CD1c-positive myeloid dendritic cell (primary cell): ENCODE measurements around the gene ZNF428.
"Not testable (repeated sequence)": the region's sequence is repeated elsewhere in the genome, so short reads cannot be mapped to it uniquely, and the experiment has no call there.

Experiments used
- DNase-seq: peaks from one replicate; pipeline ENCODE4 v3.0.0-alpha.2; 2016; ENCODE audit errors: extremely low spot score

Gene ZNF428

DNA sequence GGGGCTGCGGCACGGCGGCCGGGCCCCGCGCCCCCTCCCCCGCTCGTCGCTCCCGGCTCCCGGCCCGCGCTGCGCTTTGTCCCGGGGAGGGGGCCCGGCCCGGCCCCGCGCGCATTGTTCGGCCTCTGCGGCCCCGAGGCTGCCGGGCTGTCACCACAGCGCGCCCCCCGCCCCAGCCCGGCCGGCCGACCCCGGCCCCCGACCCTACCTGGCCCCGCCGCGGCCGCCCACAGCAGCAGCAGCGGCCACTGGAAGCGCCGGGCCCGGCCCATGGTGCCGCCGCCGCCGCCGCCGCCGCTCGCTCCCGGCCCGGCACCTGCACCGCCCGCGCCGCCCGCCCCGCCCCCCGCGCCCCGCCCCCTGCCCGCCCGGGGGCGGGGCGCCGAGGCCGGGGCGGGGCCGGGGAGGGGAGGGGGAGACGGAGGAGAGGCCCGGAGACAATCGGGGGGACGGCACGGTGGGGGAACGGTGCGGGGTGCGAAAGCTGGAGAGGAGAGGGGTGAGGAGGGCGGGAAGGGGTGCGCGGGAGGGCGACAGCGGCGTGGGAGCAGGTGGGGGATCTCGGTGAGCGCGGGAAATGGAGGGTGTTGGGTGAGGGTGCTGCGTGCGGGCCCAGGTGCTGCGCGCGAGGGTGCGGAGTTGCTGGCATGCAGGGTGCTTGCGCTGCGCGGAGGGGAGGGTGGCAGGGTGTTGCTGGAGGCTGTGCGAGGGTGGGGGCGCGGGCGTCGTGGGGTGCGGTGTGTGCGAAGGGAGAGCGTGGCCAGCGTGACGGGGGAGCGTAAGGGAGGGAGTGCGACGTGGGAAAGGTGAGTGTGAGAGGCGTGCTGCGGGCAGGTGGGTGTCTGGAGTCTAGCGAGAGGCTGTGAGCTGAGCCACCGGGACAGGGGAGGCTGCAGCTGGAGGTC lies 20.3 kb upstream of the ZNF428 start, which contains the start of gene CADM4:
Gene CADM4, minus strand, starts transcription at position 332 of the 905 bp plus-strand sequence. Its CDS starts 60 bp downstream, at position 272.
- no peak for DNase-seq

DNA sequence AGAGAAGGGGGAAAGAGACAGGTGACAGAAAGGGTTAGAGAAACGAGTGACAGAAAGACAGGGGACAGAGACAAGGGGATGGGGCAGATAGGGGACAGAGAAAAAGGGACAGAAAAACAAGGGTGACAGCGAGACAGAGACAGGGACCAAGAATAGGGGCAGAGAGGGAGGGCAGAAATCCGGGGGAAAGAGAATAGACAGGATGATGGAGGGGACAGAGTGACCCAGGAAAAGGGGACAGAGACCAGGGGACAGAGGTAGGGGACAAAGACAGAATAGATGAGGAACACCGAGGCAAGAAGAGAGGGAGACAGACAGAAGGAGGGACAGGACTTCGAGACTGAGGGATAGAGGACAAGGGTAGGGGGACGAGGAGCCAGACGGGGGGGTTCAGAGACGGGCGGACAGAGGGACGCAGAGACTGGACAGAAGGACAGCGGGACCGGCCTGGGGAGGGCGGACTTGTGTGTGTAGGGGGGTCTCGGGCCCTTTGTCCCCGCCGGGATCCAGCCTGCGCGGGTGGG lies 19.6 kb upstream of the ZNF428 start:
- no peak for DNase-seq

DNA sequence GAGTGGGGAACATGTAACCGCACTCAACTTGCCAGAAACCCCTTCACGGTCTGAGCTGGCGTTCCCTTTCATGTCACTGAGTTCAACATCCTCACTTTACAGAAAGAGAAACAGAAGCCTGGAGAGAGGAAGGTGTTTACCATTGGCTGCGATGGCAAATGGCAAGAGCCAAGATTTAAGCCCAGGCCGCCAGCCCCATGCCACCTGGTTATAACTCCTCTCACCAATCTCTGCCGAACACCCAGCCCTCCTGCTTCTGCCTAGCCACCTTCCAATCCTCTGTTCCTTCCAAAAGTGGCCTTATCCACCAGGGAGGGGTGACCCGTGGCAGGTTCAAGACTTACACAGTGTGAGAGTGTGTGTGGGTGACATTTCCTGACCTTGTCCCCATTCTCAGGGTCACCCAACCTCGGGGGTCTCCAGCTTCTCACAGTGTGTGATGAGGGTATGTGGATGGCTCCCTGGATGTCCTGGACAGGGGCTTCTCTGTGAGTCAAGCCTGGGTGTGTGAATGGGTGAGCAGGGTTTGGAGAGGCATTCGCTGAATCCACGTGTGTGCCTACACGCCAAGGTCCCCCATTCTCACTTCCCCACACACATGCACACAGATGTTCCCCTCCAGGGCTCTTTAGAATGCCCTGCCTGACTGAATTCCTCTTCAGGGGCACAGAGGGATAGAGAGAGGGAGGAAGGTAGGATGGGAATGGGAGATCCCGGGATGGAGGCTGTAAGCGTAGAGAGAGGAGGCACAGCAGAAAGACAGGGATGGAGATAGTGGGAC lies 19.0 kb upstream of the ZNF428 start:
- peak; percentile 20 for DNase-seq

DNA sequence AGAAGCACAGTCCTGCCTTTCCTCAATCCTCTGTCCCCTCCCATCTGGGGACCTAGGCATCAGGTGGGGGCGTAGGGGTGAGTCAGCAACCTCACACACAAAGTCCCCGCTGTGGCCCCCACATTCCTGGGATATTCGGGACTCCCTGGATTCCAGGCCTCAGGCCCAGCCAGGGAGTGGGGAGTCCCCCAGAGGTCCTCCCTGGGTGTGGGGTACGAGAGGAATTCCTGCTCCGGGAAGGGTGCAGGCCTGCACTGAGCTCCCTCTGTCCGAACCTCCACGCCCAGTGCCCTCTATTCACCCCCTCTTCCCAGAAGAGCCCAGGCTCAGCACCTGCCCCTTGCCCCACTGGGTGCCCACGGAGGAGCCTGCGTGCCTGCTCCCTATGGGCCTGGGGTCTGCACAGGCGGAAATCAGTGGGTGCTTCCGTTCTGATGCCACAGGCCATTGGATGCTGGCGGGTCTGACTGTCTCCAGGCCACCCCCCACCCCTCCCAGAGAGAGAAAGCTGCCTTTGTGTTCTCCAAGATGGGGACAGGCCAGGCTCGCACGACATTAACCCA lies 16.8 kb upstream of the ZNF428 start:
- DNase-seq: no peak

DNA sequence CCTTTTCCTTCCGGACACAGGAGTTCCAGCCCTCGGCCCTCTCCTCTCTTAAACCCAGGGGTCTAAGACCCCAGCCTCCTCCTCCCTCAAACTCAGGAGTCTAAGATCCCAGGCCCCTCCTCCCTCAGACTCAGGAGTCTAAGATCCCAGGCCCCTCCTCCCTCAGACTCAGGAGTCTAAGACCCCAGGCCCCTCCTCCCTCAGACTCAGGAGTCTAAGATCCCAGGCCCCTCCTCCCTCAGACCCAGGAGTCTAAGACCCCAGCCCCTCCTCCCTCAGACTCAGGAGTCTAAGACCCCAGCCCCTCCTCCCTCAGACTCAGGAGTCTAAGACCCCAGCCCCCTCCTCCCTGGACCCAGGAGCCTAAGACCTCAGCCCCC lies 16.1 kb upstream of the ZNF428 start:
- DNase-seq: not testable (repeated sequence)

DNA sequence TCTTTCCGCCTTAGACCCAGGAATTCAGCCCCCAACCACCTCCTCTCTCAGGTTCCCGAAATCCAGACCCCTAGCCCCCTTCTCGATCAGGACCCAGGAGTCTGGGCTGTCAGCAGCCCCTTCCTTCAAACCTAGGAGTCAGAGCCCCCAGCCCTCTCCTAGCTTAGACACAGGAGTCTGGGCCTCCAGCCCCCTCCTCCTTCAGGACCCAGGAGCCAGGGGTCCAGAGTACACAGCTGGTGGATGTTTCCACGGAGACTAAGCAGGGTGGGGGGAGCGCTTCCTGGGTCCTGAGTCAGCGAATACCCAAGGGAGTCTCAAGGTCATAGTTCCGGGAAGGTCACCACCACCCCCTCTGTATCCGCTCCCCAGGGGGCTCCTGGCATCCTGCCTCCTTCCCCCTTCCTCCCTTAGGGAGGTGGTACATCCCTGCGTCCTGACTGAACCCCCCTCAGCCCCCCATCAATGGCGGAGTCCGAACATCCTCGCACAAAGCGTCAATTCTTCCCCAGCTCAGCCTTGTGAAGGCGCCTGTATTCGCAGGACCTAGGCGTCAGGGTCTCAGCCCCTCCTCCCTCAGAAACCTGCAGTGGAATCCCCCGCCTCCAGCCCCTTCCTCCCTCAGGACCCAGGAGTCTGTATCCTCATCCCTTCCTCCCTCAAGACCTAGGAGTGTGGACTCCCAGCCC lies 15.6 kb upstream of the ZNF428 start:
- DNase-seq: no peak

DNA sequence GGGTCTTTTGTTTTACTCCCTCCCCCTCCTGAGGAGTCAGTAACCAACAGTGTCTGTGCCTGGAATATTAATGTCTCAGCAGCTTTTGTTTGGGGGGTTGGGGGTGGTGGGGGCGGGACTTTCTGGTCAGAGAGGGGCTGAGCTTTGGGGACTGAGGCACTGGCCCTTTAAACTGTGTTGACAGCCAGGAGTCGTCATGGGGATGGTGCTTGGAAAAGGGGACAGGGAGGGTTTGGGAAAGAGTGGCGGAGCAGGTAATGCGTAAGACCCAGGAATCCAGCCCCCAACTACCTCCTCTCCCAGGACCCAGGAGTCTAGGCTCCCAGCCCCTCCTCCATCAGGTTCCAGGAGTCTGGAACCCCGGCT lies 15.1 kb upstream of the ZNF428 start:
- DNase-seq: no peak

DNA sequence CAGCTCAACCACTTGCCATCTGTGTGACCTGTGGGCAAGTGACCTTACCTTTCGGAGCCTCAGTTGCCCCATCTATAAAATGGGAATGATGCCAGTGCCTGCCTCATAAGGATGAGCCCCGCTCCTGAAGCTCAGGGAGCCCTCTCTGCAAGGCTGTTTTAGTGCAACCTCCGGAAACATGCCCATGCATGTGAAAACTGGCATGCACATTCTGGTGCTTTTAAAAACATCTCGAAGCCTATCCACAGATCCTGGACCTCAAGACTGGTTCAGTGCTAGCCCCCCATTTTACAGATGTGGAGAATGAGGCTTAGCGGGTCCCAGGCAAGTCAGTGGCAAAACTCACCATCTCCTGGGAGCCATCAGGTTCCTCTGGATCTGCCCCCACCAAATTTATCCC lies 14.6 kb upstream of the ZNF428 start:
- no peak for DNase-seq

DNA sequence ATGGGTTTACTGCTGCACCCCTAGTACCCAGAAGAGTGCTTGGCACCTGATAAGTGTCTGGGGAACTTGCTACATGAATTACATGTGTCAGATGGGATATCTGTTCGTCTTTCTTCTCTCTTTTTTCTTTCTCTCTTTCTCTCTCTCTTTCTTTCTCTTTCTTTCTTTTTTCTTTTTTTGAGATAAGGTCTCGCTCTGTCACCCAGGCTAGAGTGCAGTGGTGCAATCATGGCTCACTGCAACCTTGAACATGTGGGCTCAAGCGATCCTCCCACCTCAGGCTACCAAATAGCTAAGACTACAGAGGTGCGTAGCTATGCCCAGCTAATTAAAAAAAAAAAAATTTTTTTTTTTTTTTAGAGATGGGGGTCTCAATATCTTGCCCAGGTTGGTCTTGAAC lies 14.1 kb upstream of the ZNF428 start:
- DNase-seq: no peak

DNA sequence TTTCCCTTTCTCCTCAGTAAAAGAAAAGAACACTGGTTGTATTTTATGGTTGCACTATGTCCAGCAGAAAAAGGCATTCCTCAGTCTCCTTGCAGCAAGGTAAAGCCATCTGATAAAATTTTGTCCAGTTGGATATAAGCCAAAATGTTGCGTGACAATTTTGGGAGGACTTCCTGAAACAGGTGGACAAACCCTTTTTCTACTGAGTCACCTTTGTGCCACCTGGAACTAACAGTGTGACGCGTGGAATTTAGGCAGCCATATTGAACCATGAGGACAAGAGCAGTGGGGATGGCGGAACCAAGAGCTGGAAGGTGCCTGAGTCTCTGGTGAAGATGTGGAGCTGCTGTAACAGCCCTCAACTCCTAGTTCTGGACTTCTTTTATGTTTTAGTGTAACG lies 12.1 kb upstream of the ZNF428 start:
- DNase-seq: no peak

DNA sequence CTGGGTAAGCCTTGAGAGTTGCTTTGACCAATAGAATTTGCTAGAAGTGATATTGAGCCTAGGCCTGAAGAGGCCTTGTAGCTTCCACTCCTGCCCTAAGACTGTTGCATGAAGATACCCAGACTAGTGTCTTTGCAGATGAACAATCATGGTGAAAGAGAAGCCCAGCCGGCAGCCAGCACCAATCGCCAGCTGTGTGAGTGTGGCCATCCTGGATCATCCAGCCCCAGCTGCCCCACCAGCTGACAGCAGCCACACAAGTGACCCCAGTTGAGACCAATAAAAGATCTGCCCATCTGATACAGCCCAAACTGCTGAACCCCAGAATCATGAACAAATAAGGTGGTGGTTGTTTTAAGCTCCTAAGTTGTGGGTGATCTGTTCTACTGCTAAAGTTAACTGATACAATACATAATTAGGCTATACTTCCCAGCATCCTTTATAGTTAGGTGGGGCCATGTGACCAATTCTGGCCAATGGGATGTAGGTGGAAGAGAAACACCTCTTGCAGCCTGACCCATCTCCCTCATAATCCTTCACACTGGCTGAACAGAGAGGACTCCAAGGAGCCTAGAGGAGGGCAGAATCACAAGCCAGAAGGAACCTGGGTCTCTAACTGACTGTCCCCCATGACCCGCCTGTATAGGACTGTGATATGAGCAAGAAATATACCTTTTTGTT lies 9.4 kb upstream of the ZNF428 start:
- DNase-seq: no peak

DNA sequence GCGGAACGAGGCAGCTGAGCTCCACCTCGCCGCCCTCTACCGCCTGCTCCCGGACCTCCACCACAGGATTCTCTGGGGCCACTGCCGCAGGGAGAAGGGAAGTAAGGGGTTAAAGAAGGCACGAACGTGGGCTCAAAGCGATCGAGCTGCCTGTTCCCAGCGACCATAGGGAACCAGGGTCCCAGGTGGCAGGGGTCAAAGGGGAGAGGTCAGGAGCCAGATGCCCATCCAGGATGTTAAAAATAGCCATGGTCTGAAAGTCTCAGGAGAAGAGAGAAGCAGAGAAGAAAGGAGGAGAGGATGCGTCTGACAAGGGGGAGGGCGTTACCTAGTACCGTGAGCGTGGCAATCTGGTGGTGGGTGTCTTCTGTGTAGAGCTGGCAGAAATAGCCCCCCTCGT lies 7.4 kb upstream of the ZNF428 start:
- no peak for DNase-seq

DNA sequence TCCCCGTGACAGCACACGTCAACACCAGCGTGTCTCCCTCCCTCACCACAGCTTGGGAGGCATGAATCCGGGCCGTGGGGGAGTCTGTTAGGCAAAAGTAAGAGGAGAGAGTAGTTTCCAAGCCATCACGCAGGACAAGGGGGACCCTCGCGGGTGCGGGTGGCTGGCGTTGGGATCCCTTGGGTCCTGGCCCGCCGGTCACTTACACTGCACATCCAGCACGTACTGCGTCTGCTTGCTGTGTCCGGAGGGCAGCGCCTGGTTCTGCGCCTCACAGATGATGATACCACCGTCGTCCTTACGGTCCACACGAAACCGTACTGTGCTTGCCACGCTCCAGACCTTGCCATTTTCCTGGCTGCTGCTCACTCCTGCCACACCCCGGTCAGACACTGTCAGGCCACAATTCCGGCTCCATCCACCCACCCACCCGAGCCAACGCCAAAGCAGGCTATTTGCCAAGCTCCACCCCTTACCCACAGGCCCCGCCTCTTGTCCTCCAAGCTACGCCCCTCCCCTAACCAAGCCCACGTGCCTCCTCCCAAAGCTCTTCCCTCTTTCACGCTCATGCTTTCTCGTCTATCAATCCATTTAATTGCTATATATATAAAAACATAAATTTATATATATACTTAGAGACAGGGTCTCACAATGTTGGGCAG lies 6.6 kb upstream of the ZNF428 start:
- peak; percentile 62 for DNase-seq

DNA sequence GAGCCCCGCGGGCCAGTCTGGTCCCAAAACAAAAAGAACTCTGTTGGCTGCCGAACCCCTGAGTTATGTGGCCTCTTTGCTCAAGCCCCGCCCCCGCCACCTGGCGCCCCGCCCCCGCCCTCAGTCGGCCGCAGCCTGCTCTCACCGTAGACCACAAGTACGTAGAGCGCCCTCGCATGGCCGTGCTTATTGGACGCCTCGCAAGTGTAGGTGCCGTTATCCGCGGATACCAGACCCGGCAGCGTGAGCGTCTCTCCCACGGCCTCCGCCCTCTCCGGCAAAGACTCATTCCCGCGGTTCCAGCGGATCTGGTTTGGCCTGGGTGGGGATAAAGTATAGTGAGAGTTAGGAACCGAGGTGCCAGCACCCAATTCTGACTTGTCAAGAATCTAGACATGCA lies 5.5 kb upstream of the ZNF428 start:
- peak; percentile 72 for DNase-seq

DNA sequence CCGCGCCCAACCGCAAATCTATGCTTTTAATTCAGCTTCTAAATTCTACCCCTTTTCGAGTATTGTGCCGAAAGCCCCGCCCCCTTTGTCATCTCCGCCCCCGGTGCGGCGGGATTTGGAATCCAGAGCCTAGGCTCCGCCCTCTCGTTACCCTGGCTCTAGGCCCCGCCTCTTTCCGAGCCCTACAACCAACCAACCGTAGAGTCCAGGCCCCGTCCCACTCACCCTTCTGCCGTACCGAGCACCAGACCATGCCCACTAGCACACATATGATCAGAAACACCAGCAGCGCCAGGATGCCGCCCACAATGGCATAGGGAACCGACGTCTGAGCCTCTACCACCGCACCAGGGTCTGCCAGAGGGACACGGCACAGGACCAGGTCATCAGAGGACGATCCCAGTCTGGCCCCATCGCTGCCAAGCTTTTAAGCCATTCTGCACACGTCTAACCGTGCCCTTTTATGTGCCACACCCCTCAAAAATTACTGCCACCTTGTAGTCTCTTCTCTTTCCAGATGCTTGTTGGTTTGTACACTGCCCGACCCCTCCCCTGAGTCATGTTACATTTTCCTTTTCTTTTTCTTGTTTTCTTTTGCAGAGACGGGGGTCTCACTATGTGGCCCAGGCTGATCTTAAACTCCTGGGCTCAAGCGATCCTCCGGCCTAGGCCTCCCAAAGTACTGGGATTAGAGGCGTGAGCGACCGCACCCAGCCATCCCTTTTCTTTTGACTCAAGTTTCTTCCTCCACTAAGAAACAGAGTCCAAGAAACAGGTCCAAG lies 4.7 kb upstream of the ZNF428 start:
- DNase-seq: no peak

DNA sequence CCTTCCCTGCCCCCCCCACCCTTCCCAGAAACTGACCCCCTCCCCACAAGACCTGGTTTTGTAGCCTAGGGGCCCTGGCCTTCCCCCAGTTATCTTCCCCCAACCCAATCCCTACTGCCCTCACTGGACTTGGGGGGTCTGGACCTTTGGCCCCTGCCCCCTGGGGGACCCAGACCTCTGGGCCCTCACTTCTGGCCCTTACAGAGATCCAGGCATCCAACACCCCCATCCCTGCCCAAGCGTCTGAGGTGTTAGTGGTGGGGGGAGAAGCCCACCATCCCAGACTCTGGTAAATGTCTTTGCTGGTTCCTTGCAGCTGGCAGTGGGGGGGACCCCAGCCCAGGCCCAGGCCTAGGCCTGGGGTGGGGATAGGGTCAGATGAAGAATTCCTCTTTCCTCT lies 3.5 kb upstream of the ZNF428 start:
- DNase-seq: no peak

DNA sequence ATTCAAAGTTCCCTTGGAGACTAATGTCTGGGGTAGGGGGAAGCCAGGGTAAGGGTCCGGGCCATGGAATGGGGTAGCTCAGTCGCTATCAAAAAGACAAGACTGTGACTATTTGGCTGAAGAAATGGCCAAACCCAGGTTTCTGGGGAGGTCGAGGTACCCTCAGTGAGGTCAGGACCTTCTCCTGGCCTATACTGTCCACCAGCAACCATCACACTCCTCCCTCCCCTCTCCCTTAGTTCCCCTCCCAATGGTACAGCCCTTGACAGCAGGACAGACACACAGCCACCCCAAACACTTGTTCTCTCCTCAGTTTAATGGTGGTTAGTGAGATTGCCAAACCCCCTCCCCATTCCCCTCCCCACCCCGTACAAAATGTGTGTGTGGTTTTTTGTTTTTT lies 2.6 kb upstream of the ZNF428 start:
- DNase-seq: no peak

DNA sequence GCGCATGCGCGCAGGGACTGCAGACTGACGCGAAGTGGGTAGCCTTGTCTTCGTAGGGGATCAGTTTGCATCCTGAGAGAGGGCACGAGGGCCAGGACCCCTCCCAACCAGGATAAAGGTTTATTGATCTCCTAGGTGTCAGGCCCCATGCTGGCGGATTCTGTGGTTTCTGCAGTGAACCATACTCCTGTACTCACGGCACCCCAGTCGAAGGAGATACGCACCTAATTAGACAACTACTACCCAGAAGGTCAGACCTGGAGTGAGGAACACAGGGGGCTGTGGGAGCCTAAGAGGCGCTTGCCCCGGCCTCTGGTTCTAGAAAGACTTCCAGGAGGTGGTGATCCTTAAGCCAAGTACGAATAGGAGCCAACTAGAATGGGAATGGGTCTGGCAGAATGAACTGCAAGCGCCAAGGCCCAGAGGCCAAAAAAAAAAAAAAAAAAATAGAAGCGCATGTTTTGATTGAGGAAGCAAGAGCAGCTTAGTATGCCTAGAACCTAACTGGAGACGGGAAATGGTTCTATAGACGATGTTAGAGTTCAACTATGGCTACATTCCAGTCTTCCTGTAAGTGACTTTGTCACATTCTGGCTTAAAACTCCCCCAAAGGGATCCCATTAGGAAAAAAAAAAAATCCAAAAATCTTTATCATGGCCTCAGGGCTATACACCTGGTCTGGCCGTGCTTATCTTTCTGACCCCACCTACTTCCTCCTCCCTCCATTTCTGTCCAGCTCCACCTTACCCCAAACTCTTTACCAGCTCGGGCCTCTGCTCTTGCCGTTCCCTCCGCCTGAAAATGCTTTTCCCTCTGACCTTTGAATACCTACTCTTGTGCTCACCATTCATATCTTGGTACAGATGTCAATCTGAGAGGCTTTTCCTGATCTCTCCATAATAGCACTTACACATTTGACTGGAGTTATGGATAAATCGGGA lies 902 bp upstream of the ZNF428 start:
- no peak for DNase-seq

DNA sequence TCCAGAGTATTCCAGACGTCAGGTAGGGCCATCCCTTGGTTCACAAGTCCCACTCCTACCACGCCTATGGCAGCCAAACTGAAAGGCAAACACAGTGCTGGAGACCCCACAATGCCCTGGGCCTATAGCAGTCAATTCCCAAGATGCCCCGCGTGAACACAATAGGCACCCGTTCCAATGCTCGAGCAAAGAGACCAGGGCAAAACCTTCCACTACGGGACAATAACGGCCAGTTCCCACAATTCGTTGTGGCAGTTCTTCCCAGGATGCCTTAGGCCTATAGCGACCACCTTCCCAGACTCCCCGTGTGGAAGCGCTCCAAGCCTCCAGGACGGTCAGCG lies 538 bp downstream of the ZNF428 start:
- no peak for DNase-seq
